ENCODE data around the gene IL5RA. TPM values are rescaled to one million over a fixed set of nuclear protein-coding genes. Genes with fewer than 3 reads are reported as not detected.

IL5RA gene
- total RNA-seq, 2 experiments from 2014 or later = not detected

GRCh38 chr3:3059645-3060044 is 50.5 kb downstream of the IL5RA start:
- intact Hi-C loops (cut with micrococcal nuclease) = no loop called here
- no peak for DNase-seq
- CTCF ChIA-PET = no interaction called here
- H3K27me3 Mint-ChIP-seq = peaks cover 2% of the 10 kb centered on the region
- H3K36me3 Mint-ChIP-seq (ENCODE audit: low read depth) = no peaks in the 10 kb centered on the region
- H3K9me3 Mint-ChIP-seq = no peaks in the 10 kb centered on the region
- POLR2A ChIA-PET = no interaction called here
- H3K4me1 Mint-ChIP-seq (ENCODE audit: low read depth) = no peaks in the 10 kb centered on the region
- no peak overlapping the region for H3K4me3 Mint-ChIP-seq
- no peak overlapping the region for H3K27ac Mint-ChIP-seq
- TF ChIP-seq CTCF (IDR thresholded peaks at IDR 0.05) = no peak
- ATAC-seq = no peak

GRCh38 chr3:3053974-3054373 is 56.2 kb downstream of the IL5RA start:
- POLR2A ChIA-PET = no interaction called here
- H3K4me3 Mint-ChIP-seq = no peak overlapping the region
- TF ChIP-seq CTCF (IDR thresholded peaks at IDR 0.05) = no peak
- ATAC-seq (no peak), DNase-seq (no peak)
- intact Hi-C loops (cut with micrococcal nuclease) = no loop called here
- CTCF ChIA-PET = no interaction called here
- H3K27me3 Mint-ChIP-seq = peaks cover 2% of the 10 kb centered on the region
- no peaks in the 10 kb centered on the region for H3K36me3 Mint-ChIP-seq (ENCODE audit: low read depth)
- H3K9me3 Mint-ChIP-seq = no peaks in the 10 kb centered on the region
- H3K4me1 Mint-ChIP-seq (ENCODE audit: low read depth) = no peaks in the 10 kb centered on the region
- no peak overlapping the region for H3K27ac Mint-ChIP-seq

GRCh38 chr3:3038201-3038991 is 71.8 kb downstream of the IL5RA start:
- TF ChIP-seq CTCF (IDR thresholded peaks at IDR 0.05) = no peak
- POLR2A ChIA-PET = no interaction called here
- Mint-ChIP-seq H3K27me3 (peaks cover 1% of the 10 kb centered on the region), H3K36me3 (ENCODE audit: low read depth) (no peaks in the 10 kb centered on the region), H3K4me1 (ENCODE audit: low read depth) (no peaks in the 10 kb centered on the region), H3K9me3 (no peaks in the 10 kb centered on the region), H3K4me3 (no peak overlapping the region), H3K27ac (no peak overlapping the region)
- CTCF ChIA-PET = no interaction called here
- intact Hi-C loops (cut with micrococcal nuclease) = no loop called here
- no peak for ATAC-seq
- DNase-seq = no peak

GRCh38 chr3:3037156-3037555 is 73.0 kb downstream of the IL5RA start:
- no peaks in the 10 kb centered on the region for H3K36me3 Mint-ChIP-seq (ENCODE audit: low read depth)
- H3K27me3 Mint-ChIP-seq = peaks cover 1% of the 10 kb centered on the region
- ChIA-PET POLR2A (no interaction called here), CTCF (no interaction called here)
- H3K4me1 Mint-ChIP-seq (ENCODE audit: low read depth) = no peaks in the 10 kb centered on the region
- intact Hi-C loops (cut with micrococcal nuclease) = no loop called here
- DNase-seq = no peak
- ATAC-seq = no peak
- no peak overlapping the region for H3K4me3 Mint-ChIP-seq
- TF ChIP-seq CTCF (IDR thresholded peaks at IDR 0.05) = no peak
- H3K27ac Mint-ChIP-seq = no peak overlapping the region
- no peaks in the 10 kb centered on the region for H3K9me3 Mint-ChIP-seq

- TF ChIP-seq CTCF (IDR thresholded peaks at IDR 0.05) = no peak
- no peak overlapping the region for H3K4me3 Mint-ChIP-seq
- ChIA-PET CTCF (no interaction called here), POLR2A (no interaction called here)
- H3K4me1 Mint-ChIP-seq (ENCODE audit: low read depth) = peaks cover 13% of the 10 kb centered on the region
- ATAC-seq = no peak
- H3K27me3 Mint-ChIP-seq = peaks cover 1% of the 10 kb centered on the region
- H3K9me3 Mint-ChIP-seq = no peaks in the 10 kb centered on the region
- H3K36me3 Mint-ChIP-seq (ENCODE audit: low read depth) = no peaks in the 10 kb centered on the region
- no peak overlapping the region for H3K27ac Mint-ChIP-seq
- intact Hi-C loops (cut with micrococcal nuclease) = no loop called here
- no peak for DNase-seq
These were observed 78.8 kb downstream of the IL5RA start for GRCh38 chr3:3031326-3031725.
